ENCODE results near the gene CRK.
A peak's percentile ranks its signal among the peaks of the same experiment; 100 is the strongest.
"Not testable (repeated sequence)": the region's sequence is repeated elsewhere in the genome, so short reads cannot be mapped to it uniquely, and the experiment has no call there.

Gene CRK

GRCh38 chr17:1462164-1463112 lies 6.4 kb upstream of the CRK start:
- no peak for DNase-seq

DNA sequence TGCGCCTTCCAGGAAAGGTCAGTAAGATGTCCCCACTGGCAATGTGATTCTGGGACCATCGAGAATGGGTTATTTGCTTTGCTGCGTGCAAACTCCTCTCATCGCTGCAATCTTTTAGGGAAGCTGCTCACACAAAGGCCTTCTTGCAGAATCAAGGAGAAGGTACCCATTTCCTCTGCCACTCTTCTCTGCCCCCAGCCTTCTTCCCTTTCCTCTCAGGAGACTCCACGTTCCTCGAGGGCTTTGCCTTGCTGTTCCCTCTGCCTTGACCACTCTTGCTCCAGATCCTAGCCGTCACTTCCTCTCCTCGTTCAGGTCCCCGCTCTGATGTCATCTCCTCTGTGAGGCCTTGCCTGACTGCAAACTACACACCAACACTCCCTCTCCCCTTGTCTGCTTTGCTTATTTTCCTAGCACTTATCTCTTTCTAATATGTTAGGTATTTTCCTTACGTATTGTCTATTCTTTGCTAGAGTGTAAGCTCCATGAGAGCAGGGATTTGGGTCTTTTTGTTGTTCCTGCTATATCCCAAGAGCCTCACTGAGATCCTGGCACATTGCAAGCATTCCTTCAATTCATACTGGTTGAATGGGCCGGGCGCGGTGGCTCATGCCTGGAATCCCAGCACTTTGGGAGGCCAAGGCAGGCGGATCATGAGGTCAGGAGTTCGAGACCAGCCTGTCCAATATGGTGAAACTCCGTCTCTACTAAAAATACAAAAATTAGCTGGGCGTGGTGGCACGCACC lies 5.3 kb upstream of the CRK start:
- DNase-seq: no peak

DNA sequence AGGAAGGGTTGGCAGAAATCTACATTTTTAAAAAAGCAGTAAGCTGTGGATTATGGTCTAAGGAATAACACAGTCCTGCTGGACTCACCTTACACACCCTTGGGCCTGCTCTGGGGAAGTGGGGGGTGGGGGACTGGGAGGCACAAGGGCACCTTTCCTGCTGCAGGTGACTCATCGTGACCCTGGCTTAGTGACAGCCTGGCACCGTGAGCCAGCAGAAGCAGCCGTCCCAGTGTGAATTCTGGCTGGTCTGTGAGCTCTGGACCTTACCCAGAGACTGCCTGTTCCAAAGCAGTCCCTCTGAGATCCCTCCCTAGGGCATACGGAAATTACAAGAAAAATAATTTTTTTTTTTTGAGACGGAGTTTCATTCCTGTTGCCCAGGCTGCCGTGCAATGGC lies 4.2 kb upstream of the CRK start:
- no peak for DNase-seq

GRCh38 chr17:1455291-1455796 lies 688 bp downstream of the CRK start:
- DNase-seq: peak in 1 of 2 experiments; percentile 28

DNA sequence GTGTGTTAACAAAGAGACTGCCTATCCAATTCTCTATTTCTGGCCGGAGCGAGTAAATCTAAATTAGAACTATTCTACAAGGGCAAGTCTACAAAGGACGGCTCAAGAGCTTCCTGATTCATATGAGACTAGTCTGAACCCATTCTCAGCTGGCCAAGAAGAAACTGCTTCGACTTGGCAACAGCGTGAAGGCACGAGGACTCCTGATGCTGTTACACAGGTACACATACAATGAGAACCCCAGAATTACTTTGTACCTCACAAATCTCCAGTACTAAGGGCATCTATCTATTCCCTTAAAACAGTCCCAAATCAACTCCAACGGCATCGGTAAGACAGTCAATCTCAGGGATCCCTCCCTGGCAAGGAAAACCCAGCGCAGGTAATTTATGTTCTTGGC lies 1.5 kb downstream of the CRK start:
- DNase-seq: no peak

DNA sequence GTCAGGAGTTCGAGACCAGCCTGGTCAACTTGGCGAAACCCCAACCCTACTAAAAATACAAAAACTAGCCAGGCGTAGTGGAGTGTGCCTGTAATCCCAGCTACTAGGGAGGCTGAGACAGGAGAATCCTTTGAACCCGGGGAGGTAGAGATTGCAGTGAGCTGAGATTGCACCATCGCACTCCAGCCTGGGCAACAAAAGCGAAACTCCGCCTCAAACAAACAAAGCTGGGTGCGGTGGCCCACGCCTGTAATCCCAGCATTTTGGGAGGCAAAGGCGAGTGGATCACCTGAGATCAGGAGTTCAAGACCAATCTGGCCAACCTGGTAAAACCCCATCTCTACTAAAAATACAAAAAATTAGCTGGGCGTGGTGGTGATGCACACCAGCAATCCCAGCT lies 2.3 kb downstream of the CRK start:
- DNase-seq: not testable (repeated sequence)

GRCh38 chr17:1452836-1453235 lies 3.2 kb downstream of the CRK start:
- no peak for DNase-seq

DNA sequence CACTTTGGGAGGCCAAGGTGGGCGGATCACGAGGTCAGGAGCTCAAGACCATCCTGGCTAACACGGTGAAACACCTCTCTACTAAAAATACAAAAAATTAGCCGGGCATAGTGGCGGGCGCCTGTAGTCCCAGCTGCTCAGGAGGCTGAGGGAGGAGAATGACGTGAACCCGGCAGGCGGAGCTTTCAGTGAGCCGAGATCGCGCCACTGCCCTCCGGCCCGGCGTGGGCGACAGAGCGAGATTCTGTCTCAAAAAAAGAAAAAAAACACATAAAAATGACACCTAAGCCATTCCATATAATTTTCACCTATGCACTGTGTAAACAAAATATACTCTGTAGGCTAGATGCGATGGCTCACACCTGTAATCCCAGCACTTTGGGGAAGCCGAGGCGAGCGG lies 5.8 kb downstream of the CRK start:
- not testable (repeated sequence) for DNase-seq

- DNase-seq: no peak
These were observed 6.5 kb downstream of the CRK start for GRCh38 chr17:1449412-1449967.

- no peak for DNase-seq
These were observed 9.0 kb downstream of the CRK start for GRCh38 chr17:1447052-1447451.

DNA sequence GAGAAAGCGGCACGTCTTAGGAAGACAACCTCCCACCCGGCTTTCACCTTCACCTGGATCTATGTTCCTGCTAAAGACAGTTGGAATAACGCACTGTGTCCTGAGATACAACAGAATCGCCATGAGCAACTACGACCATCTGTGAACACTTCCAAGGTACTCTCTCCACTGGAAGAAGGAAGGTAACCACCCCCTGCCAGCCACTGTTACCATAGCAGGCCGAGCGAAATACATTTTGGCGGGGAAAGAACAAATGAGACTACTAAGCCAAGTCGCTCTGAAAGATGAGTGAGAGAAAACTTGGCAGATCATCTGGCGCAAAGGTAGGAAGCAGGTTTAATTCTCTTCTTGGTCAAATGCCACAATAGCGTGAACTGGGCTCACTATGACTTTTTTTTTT lies 9.8 kb downstream of the CRK start:
- DNase-seq: no peak

- DNase-seq: not testable (repeated sequence)
These were observed 10.3 kb downstream of the CRK start for GRCh38 chr17:1445695-1446094.

DNA sequence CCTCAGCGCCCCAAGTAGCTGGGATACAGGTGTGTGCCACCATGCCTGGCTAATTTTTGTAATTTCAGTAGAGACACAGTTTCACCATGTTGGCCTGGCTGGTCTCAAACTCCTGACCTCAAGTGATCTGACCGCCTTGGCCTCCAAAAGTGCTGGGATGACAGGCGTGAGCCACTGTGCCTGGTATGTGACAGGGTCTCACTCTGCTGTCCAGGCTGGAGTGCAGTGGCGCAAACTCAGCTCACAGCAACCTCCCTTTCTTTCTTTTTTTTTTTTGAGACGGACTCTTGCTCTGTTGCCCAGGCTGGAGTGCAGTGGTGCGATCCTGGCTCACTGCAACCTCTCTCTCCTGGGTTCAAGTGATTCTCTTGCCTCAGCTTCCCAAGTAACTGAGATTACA lies 13.3 kb downstream of the CRK start:
- DNase-seq: not testable (repeated sequence)

DNA sequence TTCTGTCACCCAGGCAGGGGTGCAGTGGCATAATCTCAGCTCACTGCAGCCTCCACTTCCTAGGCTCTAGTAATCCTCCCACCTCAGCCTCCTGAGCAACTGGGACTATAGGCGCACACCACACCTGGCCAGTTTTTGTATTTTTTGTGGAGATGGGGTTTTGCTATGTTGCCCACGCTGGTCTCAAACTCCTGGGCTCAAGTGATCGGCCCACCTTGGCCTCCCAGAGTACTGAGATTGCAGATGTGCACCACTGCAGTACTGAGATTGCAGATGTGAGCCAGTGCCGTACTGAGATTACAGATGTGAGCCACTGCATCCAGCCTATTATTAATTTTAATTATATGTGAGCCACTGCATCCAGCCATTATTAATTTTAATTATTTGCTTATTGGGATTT lies 13.8 kb downstream of the CRK start:
- no peak for DNase-seq

GRCh38 chr17:1440921-1441320 lies 15.1 kb downstream of the CRK start:
- DNase-seq: no peak

DNA sequence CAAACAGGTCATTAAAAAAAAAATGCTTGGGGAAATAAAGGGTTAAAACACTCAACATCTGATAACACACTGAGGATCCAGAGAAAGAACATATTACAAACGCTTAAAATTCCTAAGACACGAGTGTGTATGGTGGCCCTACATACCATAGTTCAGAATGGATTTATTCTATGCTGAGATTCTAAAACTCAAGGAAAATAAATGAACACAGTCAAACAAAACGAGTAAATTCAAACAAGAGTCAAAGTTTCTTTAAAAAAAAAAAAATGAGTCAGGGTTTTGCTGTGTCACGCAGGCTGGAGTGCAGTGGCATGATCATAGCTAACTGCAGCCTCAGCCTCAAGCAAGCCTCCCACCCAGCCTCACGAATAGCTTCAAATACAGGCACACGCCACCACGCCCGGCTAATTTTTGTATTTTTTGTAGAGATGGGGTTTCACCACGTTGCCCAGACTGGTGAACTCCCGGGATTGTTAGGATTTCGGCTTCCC lies 17.4 kb downstream of the CRK start:
- no peak for DNase-seq

DNA sequence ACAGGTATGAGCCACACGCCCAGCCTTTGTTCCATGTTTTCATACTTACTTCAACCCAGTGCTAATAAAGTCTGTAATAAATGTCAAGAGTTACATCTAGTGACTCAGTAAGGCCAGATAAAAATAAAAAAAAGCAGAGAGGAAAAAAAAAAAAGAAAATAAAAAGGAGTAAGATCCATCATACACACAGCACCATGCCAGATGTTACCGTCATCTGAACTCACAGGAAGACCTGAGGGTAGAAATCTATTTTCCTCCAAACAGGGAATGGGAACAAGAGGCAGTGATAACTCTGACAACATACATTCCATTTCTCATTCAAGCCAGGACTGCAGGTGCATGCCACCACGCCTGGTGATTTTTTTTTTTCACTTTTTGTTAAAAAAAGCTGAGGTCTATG lies 20.7 kb downstream of the CRK start:
- DNase-seq: no peak

GRCh38 chr17:1434150-1434549 lies 21.9 kb downstream of the CRK start:
- no peak for DNase-seq

DNA sequence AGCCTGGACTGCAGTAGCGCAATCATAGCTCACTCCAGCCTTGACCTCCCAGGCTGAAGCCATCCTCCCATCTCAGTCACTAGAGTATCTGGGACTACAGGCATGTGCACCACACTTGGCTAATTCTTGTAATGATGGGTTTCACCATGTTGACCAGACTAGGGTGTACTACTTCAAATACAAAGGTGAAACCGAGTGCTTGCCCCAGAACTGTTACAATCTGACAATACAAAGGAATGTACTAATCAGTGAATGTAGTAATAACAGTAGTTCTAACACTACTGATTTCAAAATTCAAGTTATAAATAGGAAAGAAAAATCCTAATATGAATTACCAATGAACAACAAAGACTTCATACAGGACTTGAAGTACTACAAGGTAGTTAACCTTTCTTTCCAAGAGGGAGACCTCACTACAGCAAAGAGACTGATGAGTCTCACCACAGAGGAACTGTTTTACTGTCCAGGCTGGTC lies 24.4 kb downstream of the CRK start:
- DNase-seq: no peak

DNA sequence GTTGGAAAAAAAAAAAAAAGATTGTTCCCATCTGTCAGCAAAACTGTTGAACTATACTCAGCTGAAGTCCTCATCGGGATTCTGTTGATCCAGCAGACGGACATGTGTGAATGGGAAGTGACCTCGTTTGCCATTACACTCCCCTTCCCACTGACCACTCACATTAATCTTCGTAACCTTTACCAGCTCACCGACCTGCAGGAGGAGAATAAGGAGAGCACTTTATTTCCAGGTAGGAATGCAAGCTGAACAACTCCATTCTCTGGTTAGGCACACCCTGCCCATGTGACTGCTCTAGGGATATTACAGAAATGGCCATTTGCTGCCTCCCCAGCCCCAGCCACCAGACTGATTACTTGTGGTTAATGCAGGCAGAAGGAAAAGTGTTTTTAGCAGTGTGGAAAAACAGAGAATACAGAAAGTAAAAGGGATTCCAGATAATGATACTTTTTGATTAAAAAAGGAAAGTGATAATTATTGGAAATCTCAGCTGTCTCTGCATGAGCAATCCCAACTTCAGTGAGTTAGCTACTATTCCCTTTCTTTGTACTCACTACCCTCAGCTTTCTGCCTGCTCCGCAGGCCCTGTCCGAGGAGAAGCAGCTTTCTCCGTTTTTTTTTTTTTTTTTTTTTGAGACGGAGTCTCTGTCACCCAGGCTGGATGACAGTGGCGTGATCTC lies 32.4 kb downstream of the CRK start:
- DNase-seq: no peak

- peak in 1 of 2 experiments; percentile 21 for DNase-seq
These were observed 33.1 kb downstream of the CRK start for GRCh38 chr17:1422885-1423284.

DNA sequence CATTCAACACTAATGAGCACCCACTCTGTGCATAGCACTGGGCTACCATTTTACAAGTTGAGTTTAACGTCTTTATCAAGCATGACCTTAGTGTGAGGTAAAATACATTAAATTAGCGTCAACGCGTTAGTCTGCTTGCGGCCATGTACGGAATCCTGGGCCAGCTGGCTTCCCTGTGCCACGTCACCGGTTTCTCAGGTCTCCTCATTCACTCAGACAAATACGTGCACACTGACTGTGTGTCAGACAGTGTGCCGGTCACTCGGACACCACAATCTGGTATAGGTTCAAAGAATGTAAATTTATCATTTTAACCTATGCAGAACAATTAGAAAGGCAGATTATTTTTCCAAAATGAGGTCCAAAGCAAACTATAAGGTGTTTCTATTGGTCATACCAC lies 34.6 kb downstream of the CRK start:
- DNase-seq: no peak

DNA sequence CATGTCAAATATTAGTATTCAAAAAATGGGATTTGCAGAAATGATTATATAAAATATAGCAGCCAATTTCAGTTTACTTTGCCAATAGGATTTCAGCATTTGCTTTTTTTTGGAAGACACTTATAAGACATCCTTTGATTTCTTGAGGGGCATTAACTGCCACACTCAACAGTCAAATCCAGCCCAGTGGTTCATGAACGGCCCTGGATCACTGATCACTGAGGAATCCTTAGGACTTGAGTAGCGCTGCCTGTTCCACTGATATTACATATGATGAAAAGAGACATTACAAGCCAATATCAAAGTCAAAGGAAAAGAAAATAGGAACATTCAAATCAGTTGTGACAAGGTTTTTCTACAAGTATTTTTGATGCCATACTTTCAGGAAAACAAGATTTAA lies 35.1 kb downstream of the CRK start:
- no peak for DNase-seq

Data from stimulated activated CD4-positive, alpha-beta T cell treated with anti-CD3 and anti-CD28 coated beads, Interleukin-4, amount 100 ng/mL, for 4 hours (primary cell).